SH-SY5Y (cell line): ENCODE results near the gene SLC39A11.

Experiments used
- GATA2 ChIP-seq: IDR thresholded peaks from 2 replicates; pipeline ENCODE4 v1.6.1; 2011; ENCODE audit warnings: mild to moderate bottlenecking, low read depth, low read length
- GATA3 ChIP-seq: IDR thresholded peaks from 2 replicates; pipeline ENCODE4 v1.6.1; 2011; ENCODE audit warnings: low read depth, mild to moderate bottlenecking, low read length, moderate library complexity

DNA sequence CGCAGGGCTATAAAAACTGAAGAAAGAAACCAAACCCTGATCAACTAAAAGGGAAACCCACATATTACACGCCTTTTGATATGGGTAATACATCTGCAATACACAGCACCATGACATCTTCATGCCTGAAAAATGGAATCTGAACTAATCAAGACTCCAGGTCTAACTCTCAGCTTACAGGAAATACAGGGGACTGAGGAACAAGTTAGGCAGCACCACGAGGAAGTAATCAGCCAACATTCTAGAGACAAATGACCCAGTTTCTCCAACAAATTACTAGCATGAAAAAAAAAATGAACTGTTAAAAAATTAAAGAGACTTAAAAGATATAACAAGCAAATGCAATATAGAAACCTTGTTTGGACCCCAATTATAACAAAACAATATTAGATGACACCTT lies 9.1 kb downstream of the SLC39A11 start:
- TF ChIP-seq GATA2 (no peak), GATA3 (no peak)
